HG03520 (cell line): ENCODE data around the gene MAP2K2.
"Not testable (repeated sequence)": the region's sequence is repeated elsewhere in the genome, so short reads cannot be mapped to it uniquely, and the experiment has no call there.

Experiments
- ATAC-seq: cut with Tn5 transposase; IDR thresholded peaks from one replicate; pipeline ENCODE4 v1.9.1; 2021; ENCODE audit warnings: mild to moderate bottlenecking, moderate library complexity; ENCODE audit not compliant: unreplicated experiment

Gene MAP2K2

DNA sequence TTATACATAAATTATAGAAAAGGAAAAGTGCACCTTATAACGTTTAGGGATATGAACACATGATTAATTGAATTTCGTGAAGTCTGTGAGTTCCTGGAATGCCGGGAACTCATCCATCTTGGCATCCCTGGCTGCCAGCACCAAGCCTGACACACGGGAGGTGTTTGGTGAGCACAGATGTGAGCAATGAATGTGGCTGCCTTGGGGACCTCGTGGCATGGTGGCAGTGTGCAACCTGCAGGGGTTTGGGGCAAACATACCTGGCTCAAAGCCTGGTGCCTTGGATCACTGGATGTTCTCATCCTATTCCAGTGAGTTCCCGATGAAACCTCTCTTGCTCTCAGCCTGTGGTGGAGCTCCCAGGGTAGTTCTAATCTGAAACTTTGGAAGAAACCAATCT lies 10.4 kb upstream of the MAP2K2 start:
- ATAC-seq = no peak

DNA sequence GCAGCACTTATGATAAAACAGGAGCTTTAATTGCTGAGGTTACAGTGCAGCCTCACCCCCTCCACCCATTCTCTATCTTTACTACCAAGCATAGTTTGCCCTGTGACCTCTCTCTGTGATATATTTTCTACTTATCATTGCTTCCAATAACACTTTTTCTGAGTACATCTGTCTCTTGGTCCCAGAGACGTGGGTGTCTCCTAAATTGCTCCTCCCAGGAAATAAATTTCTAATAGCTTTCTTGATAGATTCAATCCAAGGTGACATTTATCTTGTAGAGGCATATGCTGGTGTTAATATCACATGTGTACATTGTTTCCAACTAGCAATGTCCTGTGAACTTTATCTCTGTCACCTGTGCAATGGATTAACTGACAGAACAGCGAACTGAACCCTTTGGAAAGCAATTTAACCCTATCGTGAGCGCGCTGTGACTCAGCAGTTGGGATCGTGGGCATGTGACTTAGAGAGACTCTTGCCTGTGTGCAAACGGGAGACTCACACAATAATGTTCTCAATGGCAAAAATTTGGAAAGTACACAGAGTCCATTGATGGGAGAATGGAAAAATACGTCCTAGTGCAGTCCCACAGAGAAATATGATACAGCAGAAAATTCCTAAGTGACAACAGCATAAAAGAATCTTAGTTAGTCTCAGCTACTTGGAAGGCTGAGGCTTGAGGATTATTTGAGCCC lies 7.0 kb upstream of the MAP2K2 start:
- no peak for ATAC-seq

DNA sequence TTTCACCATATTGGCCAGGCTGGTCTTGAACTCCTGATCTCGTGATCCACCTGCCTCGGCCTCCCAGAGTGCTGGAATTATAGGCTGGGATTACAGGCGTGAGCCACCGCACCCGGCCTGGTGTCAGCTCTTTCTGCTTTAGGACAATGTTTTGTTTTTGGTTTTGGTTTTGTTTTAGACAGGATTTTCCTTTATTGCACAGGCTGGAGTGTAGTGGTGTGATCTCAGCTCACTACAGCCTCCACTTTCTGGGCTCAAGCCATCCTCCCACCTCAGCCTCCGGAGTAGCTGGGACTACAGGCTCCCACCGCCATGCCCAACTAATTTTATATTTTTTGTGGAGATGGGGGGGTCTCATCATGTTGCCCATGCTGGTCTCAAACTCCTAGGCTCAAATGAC lies 5.1 kb upstream of the MAP2K2 start:
- not testable (repeated sequence) for ATAC-seq

DNA sequence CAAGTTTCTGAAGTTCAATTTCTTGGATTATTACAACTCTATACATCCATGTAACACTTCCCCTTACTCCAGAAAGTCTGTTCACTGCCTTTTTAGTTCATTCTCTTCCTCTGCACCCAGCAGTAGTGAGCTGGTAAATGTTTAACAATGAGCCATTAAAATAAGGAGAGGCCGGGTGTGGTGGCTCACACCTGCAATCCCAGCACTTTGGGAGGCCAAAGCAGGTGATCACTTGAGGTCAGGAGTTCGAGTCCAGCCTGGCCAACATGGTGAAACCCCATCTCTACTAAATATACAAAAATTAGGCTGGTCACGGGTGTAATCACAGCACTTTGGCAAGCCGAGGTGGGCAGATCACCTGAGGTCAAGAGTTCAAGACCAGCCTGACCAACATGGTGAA lies 3.4 kb upstream of the MAP2K2 start:
- not testable (repeated sequence) for ATAC-seq

DNA sequence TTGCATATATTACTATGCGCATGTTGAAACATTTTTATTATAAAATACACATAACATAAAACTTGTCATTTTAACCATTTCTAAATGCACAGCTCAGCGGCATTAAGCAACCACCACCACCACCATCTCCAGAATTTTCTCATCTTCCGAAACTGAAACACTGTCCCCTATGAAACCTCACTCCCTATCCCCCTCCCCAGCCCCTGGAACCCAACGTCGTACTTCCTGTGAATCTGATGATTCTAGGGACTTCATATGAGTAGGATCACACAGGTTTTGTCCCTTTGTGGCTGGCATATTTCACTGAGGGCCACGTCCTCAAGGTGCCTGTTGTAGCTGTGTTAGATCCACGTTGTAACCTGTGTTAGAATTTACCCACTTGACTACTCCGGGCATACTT lies 716 bp upstream of the MAP2K2 start:
- ATAC-seq = no peak

DNA sequence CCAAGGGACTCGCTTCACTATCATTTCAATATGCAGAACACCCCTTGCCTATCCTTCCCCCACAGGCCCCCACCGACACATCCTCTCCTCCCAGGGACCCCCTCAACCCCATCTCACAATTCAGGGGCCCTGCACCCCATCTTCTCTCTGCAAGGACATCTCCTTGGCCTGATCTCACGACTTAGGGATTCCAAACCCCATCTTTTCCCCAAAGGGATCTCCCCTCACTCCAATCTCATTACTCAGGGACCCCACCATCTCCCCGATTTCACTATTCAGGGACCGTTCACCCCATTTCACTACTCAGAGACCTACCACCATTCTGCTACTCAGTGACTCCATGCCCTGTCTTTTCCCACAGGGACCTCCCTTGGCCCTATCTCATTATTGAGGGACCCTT lies 1.4 kb downstream of the MAP2K2 start:
- no peak for ATAC-seq

DNA sequence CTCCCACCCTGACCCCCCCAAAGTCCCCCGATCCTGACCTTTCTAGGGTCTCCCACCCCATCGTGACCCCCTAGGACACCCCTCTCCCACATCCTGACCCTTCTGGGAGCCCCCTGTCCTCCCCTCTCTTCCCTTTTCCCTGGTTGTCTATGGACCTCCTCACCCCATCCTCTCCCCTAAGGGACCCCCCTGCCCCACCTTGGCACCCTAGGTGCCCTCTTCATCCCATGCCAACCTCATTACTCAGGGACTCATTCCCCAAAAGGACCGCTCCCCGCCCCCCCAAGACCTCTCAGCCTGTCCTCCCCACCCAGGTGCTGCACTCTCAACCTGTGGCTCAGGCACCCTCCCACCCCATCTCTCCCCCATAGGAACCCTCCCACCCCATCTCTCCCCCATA lies 2.1 kb downstream of the MAP2K2 start:
- ATAC-seq = no peak

DNA sequence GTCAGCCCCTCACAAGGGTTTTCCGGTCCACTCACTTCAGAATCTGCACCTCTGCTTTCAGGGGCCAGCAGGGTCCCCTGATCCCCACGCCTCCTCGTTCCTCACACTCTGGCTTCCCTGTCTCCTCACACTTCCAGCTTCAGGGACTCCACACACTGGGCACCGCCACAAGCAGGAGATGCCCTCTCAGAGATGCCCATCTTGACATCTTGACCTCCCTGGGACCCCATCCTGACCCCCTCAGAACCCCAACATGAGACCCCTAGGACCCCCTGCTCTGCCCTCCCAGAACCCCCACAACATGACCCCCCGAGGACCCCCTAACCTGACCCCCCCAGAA lies 2.7 kb downstream of the MAP2K2 start:
- no peak for ATAC-seq

DNA sequence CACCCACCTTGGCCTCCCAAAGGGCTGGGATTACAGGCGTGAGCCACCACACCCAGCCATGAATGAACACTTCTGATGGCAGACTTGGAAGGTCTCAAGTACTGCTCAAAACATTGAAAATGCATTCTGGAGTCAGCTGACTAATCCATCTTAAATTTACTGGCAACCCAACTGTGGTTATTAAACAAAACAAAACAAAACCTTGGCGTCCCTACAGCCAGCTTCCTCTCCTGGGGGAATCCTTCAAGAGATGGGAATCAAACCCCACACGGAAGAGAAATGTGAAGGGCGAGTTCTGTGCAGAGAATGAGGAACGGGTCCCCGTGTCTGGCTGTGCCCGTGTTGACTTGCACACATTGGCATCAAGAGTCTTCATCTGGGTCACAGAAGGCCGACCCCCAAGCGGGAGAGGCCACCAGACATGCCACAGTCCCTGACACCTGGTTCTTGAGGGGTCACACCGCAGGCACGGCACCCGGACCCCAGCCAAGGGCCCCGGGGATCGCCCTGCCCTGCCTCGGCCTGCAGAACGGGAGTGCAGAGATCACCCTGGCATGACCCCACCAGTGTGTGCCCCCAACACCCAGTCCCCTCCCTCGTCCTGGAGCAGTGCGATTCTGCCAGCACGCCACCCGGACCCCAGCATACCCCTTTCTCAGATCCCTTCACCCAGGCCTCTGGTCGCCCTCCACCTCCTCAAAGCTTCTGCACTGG lies 3.2 kb downstream of the MAP2K2 start:
- no peak for ATAC-seq

DNA sequence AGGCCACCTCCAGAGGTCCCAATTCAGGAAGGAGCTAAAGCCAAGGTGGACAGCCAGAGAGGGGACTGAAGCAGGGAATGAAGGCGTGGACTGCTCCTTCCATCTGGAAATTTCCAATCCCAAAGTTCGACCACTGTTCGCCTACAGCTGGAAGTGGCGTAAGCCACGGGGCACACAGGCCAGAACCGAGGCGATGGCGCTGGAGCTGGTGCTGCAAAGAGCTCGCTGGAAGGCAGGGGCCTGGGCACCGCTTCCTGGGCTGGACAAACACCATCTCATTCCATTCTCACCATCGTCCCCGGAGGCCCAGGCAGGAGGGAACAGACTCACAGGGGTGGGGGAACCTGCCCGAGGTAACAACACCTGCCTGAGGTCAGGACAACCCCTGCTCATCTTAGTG lies 4.2 kb downstream of the MAP2K2 start:
- no peak for ATAC-seq

DNA sequence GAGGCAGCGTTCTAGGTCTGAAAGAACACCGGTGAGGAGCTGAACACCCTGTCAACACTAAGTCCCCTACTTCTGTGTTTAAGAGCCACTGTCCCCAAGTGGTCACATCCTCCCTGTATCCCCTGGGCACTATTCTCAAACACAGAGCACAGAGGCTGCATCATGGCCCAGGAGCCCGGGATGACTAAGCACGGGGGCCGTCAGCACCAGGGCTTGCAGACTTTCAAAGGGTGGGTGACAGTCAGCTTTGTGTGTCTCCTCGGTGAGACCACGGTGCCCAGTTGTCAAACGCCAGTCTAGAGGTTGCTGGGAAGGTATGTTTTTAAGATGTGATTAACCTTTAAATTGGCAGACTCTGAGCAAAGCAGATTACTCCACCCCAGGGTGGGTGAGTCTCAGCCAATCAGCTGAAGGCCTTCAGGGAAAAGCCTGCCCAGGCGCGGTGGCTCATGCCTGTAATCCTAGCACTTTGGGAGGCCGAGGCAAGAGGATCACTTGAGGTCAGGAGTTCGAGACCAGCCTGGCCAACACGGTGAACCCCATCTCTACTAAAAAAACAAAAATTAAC lies 8.0 kb downstream of the MAP2K2 start:
- peak; percentile 12 for ATAC-seq

DNA sequence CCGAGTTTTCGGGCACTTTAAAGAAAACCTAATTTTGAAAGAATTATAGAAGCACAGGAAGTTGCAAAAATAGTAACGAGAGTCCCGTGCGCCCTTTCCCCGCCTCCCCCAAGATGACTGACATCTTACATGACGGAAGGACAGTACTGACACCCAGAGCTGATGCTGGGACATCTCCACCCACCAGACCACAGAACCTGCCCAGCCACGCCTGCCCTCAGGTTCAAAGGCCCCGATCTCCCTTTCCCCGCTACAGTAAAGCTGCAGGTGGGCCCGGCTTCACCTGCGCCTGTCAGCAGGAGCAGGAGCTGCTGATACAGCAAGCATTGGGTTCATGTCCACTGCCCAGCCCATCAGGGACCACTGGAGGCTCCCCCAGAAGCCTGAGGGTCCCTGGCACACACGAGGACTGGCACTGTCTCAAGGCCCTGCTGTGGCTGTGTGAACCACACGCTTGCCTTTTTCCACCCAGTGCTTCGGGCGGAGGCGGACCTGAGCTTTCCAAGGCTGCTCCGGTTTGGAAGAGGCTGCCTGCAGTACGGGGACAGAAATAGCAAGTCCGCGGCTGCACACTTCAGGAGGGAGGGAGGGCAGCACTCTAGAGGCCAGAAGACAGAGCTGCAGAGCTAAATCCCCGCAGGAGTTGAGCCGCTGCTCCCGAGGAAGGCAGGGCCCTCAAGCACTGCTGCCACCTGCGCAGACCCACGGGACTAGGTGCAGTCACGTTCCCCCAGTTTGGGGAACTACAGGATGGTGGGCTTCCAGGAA lies 8.7 kb downstream of the MAP2K2 start:
- ATAC-seq = peak; percentile 70

DNA sequence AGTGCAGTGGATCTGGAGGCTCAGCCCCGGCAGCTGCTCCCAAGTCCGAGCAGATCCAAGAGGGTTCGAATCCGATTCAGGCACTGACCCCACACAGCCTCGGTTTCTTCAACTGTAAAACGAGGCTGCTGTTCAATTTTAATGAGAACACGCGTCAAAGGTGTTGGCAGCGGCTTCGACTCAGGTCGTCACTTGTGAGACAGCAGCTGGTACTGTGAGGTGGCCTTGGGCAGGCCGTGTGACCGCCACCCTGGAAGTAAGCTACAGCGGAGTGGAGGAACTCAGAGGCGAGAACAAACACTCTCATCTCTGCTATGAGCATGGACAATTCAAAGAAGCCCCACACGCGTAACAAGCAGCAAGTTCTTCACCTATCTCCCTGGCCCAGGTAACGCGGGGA lies 9.7 kb downstream of the MAP2K2 start:
- ATAC-seq = no peak

DNA sequence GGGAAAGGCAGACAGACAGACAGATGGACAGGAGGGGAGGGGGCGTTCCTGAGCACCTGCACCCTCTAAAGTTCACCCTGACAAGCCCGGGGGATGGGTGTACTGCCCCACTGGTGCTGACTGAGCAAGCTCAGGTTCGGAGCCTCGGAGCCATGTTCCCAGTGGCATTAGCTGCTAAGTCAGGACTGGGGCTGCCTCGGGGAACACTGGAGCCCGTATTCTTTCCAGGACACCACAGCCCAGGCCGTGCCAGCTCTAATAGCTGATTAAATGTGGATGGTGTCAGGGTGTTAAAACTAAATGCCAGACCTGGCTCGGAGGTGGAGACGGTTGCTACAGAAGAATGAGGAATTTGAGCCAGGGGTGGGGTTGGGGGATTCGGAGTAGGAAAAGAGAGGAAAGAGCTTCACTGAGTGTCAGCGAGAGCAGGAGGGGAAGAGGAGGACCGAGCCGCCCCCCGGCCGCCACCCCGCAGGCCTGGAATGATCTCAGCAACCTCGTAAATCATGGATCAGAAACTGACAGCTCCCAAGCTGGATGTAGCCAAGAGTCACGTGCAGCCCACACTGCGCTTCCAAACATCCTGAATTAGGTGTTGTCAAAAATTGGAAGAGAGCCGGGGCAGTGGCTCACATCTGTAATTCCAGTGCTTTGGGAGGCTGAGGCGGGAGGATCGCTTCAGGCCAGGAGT lies 10.4 kb downstream of the MAP2K2 start:
- ATAC-seq = no peak

DNA sequence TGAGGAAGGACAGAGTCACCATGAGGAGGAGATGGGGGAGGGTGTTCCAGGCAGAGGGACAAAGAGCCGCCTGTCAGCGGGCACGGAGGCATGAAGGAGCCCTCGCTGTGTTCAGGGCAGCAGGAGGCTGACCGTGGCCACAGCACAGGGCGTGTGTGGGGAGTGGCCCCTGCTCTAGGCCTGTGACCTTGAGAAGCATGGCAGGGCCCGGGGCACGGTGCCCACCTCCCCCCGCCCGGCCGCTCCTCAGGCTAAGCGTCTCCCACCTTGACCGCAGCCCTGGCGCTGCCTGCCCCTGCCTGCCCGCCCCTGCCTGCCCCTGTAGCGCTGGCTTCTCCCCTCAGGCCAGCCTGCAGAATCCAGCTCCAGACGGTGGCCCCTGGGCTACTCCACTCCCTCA lies 11.6 kb downstream of the MAP2K2 start:
- ATAC-seq = no peak

DNA sequence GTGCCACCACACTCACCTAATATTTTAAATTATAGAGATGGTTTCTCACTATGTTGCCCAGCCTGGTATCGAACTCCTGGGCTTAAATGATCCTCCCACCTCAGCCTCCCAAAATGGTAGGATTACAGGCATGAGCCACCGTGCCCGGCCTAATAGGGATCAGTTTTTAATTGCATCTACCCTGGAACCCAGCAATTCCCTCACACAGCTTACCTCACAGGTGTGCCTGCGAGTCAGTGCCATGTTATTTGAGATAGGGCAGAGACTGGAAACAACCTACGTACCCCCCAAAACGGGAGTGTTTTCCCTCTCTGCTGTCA lies 14.3 kb downstream of the MAP2K2 start:
- ATAC-seq = no peak

DNA sequence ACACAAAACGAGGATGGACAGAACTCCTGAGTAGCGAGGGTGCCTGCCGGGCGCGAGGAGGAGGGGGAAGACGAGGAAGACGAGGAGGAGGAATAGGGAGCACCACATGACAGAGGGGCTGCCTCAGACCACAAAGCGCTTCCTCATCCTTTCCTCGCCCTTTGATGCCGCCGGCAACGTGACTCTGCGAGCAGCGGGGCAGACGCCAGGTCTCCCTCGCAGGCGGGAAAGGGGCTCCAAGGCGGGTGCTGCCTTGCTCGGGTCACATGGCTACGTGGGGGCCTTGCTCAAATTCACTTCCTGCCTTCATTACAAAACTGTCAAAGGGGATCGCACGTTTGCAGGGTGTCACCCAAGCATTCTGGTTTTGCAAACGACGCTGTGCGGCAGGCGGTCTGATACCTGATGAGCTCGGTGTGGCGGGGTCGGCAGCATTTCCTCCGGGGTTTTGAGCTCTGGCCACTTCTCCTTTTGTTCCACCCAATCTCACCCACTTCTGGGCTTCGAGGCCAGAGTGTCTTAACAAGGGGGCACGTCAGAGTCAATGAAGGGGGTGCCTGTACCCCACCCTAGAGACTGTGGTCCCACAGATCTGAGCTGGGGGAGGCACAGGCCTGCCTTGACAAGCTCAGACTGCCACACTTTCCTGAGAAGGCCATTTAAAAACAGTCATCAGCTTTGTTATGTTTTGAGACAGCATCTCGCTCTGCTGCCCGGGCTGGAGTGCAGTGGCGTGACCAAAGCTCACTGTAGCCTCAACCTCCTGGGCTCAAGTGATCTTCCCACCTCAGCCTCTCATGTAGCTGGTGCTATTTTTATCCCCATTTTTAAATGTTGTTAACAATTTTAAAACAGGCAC lies 14.9 kb downstream of the MAP2K2 start:
- peak; percentile 43 for ATAC-seq

DNA sequence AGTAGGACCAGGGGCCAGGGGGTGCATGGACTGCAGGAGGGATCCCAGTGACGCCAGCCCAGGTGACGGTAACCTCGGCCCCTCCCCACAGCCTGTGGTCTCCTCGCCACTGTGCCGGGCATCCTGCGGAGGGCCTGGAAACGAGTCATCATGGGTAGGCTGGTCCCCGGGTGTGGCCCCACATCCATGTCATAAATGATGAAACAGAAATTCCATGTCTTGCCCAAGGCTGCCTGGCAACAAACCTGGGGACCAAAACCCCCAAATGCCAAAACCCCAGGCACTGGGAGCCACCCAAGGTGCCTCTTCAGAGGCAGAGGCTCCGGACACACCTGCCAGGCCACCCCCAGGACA lies 20.9 kb downstream of the MAP2K2 start:
- ATAC-seq = no peak

DNA sequence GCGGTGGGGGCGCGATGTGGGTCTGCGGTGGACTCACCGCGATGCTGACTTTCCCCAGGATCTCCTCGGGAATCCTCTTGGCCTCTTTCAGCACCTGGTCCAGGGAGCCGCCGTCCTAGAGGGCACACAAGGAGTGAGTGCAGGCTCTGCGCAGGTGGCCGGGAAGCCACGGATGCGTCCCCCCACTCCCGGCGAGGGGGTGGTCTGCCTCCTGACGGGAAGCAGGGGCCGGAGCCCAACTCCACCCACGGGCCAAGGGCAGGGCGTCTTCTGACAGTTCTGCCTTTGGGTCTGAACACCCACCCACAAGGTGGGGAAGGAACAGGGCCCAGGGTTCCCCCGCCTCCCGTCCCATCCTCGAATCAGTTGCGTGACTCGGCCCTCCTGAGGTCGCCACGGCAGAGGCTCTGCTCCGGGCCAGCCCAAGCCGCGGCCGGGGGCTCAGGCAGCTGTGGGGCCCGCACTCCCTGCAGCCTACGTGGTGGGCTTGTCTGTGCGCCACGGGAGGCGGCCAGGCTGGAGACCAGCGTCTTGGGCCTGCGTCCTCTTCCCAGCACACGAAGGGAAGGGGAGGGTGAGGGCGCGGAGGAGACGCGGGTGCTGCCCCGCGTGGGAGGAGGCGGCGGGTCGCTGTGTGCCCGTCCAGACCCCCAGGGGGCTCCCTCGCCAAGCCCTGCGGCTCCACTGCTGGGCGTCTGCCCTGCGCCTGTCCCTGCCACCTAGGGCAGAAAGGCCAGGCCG lies 21.4 kb downstream of the MAP2K2 start:
- no peak for ATAC-seq

DNA sequence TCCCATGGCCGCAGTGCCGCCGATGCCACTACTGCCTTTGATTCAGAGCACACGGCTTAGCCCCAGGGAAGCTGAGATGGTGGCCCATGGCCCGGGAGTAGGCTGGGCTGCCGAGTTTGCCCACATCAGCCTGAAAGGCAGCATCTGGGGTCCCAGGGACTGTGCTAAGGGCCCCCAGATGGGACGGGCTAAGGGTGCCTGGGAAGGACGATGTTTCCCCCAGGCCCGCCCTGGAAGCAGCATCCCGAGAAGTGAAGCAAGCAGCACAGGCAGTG lies 22.5 kb downstream of the MAP2K2 start:
- no peak for ATAC-seq
